A673 (cell line): ENCODE data around the gene SERINC5.

Source experiments
- EZH2 ChIP-seq: fragments of 200-600 bp; sonication (generic); IDR thresholded peaks from 2 replicates; pipeline ENCODE4 v1.6.1; 2017; ENCODE audit warnings: borderline replicate concordance, low read depth, mild to moderate bottlenecking, mixed read lengths, antibody characterized with exemption, low read length; ENCODE audit not compliant: poor library complexity, severe bottlenecking
- TF ChIP-seq, protein P1 (sequence below): fragments of 300-800, 200-600 bp; sonication (generic); conservative IDR thresholded peaks from 2 replicates; pipeline ENCODE4 v1.5.1; 2017; ENCODE audit warnings: low read depth, mild to moderate bottlenecking, antibody characterized with exemption, low read length, moderate library complexity, mixed read lengths

GRCh38 chr5:80275347-80275746 is 19.5 kb upstream of the SERINC5 start:
- TF ChIP-seq, protein P1, sequence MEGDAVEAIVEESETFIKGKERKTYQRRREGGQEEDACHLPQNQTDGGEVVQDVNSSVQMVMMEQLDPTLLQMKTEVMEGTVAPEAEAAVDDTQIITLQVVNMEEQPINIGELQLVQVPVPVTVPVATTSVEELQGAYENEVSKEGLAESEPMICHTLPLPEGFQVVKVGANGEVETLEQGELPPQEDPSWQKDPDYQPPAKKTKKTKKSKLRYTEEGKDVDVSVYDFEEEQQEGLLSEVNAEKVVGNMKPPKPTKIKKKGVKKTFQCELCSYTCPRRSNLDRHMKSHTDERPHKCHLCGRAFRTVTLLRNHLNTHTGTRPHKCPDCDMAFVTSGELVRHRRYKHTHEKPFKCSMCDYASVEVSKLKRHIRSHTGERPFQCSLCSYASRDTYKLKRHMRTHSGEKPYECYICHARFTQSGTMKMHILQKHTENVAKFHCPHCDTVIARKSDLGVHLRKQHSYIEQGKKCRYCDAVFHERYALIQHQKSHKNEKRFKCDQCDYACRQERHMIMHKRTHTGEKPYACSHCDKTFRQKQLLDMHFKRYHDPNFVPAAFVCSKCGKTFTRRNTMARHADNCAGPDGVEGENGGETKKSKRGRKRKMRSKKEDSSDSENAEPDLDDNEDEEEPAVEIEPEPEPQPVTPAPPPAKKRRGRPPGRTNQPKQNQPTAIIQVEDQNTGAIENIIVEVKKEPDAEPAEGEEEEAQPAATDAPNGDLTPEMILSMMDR, result peak; percentile 75
- TF ChIP-seq EZH2, result no peak
